ENCODE results near the gene KLHL29.

The KLHL29 gene

GRCh38 chr2:23661276-23662050 lies 276.5 kb downstream of the KLHL29 start:
- no peaks in the 10 kb centered on the region for H3K4me1 ChIP-seq (ENCODE audit: control insufficient read depth in 1 of 2, insufficient read depth in 2 of 2, low read length in 2 of 2)
- H3K4me3 ChIP-seq (ENCODE audit: low read depth in 1 of 2, low read length in 2 of 2), result no peak overlapping the region
- no peaks in the 10 kb centered on the region for H3K9me3 ChIP-seq (ENCODE audit: control insufficient read depth in 1 of 2, low read length in 2 of 2)
- no peaks in the 10 kb centered on the region for H3K36me3 ChIP-seq (ENCODE audit: control insufficient read depth in 1 of 2, insufficient read depth in 2 of 2, low read length in 2 of 2)
- no peak overlapping the region for H3K27ac ChIP-seq (ENCODE audit: low read length)
- H3K27me3 ChIP-seq (ENCODE audit: low read depth, low read length), result no peaks in the 10 kb centered on the region

- Histone ChIP-seq H3K27ac (ENCODE audit: low read length) (no peak overlapping the region), H3K9me3 (ENCODE audit: control insufficient read depth in 1 of 2, low read length in 2 of 2) (no peaks in the 10 kb centered on the region), H3K27me3 (ENCODE audit: low read depth, low read length) (no peaks in the 10 kb centered on the region), H3K36me3 (ENCODE audit: control insufficient read depth in 1 of 2, insufficient read depth in 2 of 2, low read length in 2 of 2) (no peaks in the 10 kb centered on the region), H3K4me3 (ENCODE audit: low read depth in 1 of 2, low read length in 2 of 2) (no peak overlapping the region), H3K4me1 (ENCODE audit: control insufficient read depth in 1 of 2, insufficient read depth in 2 of 2, low read length in 2 of 2) (no peaks in the 10 kb centered on the region)
These were observed 277.5 kb downstream of the KLHL29 start for GRCh38 chr2:23662466-23662865.

GRCh38 chr2:23662941-23663920 lies 278.3 kb downstream of the KLHL29 start:
- no peaks in the 10 kb centered on the region for H3K27me3 ChIP-seq (ENCODE audit: low read depth, low read length)
- no peaks in the 10 kb centered on the region for H3K4me1 ChIP-seq (ENCODE audit: control insufficient read depth in 1 of 2, insufficient read depth in 2 of 2, low read length in 2 of 2)
- no peak overlapping the region for H3K27ac ChIP-seq (ENCODE audit: low read length)
- peak overlapping the region; percentile 42 to 43 for H3K4me3 ChIP-seq (ENCODE audit: low read depth in 1 of 2, low read length in 2 of 2)
- H3K36me3 ChIP-seq (ENCODE audit: control insufficient read depth in 1 of 2, insufficient read depth in 2 of 2, low read length in 2 of 2), result no peaks in the 10 kb centered on the region
- H3K9me3 ChIP-seq (ENCODE audit: control insufficient read depth in 1 of 2, low read length in 2 of 2), result no peaks in the 10 kb centered on the region

GRCh38 chr2:23664066-23664788 lies 279.2 kb downstream of the KLHL29 start:
- Histone ChIP-seq H3K9me3 (ENCODE audit: control insufficient read depth in 1 of 2, low read length in 2 of 2) (no peaks in the 10 kb centered on the region), H3K4me1 (ENCODE audit: control insufficient read depth in 1 of 2, insufficient read depth in 2 of 2, low read length in 2 of 2) (peaks cover 0 to 7% of the 10 kb centered on the region in 2 donors), H3K27ac (ENCODE audit: low read length) (no peak overlapping the region), H3K36me3 (ENCODE audit: control insufficient read depth in 1 of 2, insufficient read depth in 2 of 2, low read length in 2 of 2) (no peaks in the 10 kb centered on the region), H3K27me3 (ENCODE audit: low read depth, low read length) (no peaks in the 10 kb centered on the region), H3K4me3 (ENCODE audit: low read depth in 1 of 2, low read length in 2 of 2) (no peak overlapping the region)

- no peaks in the 10 kb centered on the region for H3K27me3 ChIP-seq (ENCODE audit: low read depth, low read length)
- no peaks in the 10 kb centered on the region for H3K36me3 ChIP-seq (ENCODE audit: control insufficient read depth in 1 of 2, insufficient read depth in 2 of 2, low read length in 2 of 2)
- H3K27ac ChIP-seq (ENCODE audit: low read length), result no peak overlapping the region
- no peak overlapping the region for H3K4me3 ChIP-seq (ENCODE audit: low read depth in 1 of 2, low read length in 2 of 2)
- H3K9me3 ChIP-seq (ENCODE audit: control insufficient read depth in 1 of 2, low read length in 2 of 2), result no peaks in the 10 kb centered on the region
- peaks cover 0 to 20% of the 10 kb centered on the region in 2 donors for H3K4me1 ChIP-seq (ENCODE audit: control insufficient read depth in 1 of 2, insufficient read depth in 2 of 2, low read length in 2 of 2)
These were observed 281.4 kb downstream of the KLHL29 start for GRCh38 chr2:23666241-23666979.

- no peaks in the 10 kb centered on the region for H3K36me3 ChIP-seq (ENCODE audit: control insufficient read depth in 1 of 2, insufficient read depth in 2 of 2, low read length in 2 of 2)
- H3K9me3 ChIP-seq (ENCODE audit: control insufficient read depth in 1 of 2, low read length in 2 of 2), result no peaks in the 10 kb centered on the region
- no peaks in the 10 kb centered on the region for H3K27me3 ChIP-seq (ENCODE audit: low read depth, low read length)
- H3K4me1 ChIP-seq (ENCODE audit: control insufficient read depth in 1 of 2, insufficient read depth in 2 of 2, low read length in 2 of 2), result peaks cover 0 to 20% of the 10 kb centered on the region in 2 donors
- no peak overlapping the region for H3K4me3 ChIP-seq (ENCODE audit: low read depth in 1 of 2, low read length in 2 of 2)
- H3K27ac ChIP-seq (ENCODE audit: low read length), result no peak overlapping the region
These were observed 282.0 kb downstream of the KLHL29 start for GRCh38 chr2:23666980-23667357.

- H3K36me3 ChIP-seq (ENCODE audit: control insufficient read depth in 1 of 2, insufficient read depth in 2 of 2, low read length in 2 of 2), result no peaks in the 10 kb centered on the region
- no peak overlapping the region for H3K27ac ChIP-seq (ENCODE audit: low read length)
- H3K9me3 ChIP-seq (ENCODE audit: control insufficient read depth in 1 of 2, low read length in 2 of 2), result no peaks in the 10 kb centered on the region
- H3K4me3 ChIP-seq (ENCODE audit: low read depth in 1 of 2, low read length in 2 of 2), result no peak overlapping the region
- peaks cover 0 to 20% of the 10 kb centered on the region in 2 donors for H3K4me1 ChIP-seq (ENCODE audit: control insufficient read depth in 1 of 2, insufficient read depth in 2 of 2, low read length in 2 of 2)
- H3K27me3 ChIP-seq (ENCODE audit: low read depth, low read length), result no peaks in the 10 kb centered on the region
These were observed 283.9 kb downstream of the KLHL29 start for GRCh38 chr2:23668756-23669304.

DNA sequence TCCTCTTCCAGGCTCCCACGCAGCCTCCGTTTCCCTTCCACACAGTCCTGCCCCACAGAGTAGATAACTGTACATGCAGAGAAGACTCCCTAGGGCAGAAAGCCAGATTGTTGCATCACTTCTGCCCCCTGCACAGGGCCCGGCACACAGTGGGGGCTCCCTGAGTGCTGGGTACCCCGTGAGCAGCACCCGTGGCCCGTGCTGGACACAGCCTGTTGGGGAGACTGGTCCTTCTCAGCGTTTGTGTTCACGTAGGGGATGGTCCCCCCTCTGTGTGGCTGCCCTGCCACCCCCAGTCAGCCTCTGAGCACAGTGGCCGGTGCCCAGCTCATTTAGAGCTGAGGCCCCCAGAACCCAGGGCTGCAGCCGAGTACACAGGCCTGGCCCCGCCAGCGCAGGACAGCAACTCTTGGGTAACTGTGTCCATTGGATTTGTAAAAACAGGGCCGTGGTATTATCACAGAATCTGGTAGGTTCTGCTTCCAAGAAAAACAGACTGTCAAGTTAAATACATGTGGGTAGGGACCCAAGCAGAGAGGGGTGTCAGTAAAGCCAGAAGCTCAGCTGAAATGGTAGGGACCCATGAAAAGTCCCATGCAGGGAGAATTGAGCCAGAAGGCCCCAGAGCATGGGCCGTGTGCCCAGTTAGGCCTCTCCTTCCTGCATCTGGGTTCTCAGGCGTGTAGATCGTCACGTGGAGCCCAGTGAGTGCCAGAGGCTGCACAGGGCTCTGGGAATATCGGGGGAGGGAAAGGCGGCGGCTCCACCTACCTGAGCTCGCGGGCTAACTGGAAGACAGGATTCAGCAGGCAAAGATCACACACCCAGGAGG lies 284.6 kb downstream of the KLHL29 start:
- Histone ChIP-seq H3K27ac (ENCODE audit: low read length) (peak overlapping the region; percentile 14), H3K4me3 (ENCODE audit: low read depth in 1 of 2, low read length in 2 of 2) (no peak overlapping the region)

DNA sequence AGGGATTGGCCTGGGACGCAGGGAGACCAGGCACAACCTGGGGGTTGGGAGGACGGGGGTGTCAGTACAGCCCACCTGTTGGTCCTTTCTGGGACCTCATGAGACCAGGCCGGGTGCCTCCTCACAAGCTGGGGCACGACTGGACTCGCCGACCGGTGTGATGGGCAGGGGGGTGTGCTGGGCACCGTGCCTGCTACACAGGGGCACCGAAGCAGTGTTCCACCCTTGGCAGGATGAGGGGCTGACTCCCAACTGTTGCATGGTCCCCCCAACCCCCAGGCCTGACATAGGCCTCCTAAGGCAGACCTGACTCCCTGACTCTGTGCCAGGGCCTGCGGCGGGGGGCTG lies 285.2 kb downstream of the KLHL29 start:
- H3K9me3 ChIP-seq (ENCODE audit: control insufficient read depth in 1 of 2, low read length in 2 of 2), result no peaks in the 10 kb centered on the region
- peaks cover 0 to 20% of the 10 kb centered on the region in 2 donors for H3K4me1 ChIP-seq (ENCODE audit: control insufficient read depth in 1 of 2, insufficient read depth in 2 of 2, low read length in 2 of 2)
- no peaks in the 10 kb centered on the region for H3K36me3 ChIP-seq (ENCODE audit: control insufficient read depth in 1 of 2, insufficient read depth in 2 of 2, low read length in 2 of 2)
- H3K27ac ChIP-seq (ENCODE audit: low read length), result no peak overlapping the region
- no peak overlapping the region for H3K4me3 ChIP-seq (ENCODE audit: low read depth in 1 of 2, low read length in 2 of 2)
- no peaks in the 10 kb centered on the region for H3K27me3 ChIP-seq (ENCODE audit: low read depth, low read length)

More for the DNA sequence above, 284.6 kb downstream of the KLHL29 start:
- Histone ChIP-seq H3K27me3 (ENCODE audit: low read depth, low read length) (no peaks in the 10 kb centered on the region), H3K4me1 (ENCODE audit: control insufficient read depth in 1 of 2, insufficient read depth in 2 of 2, low read length in 2 of 2) (peaks cover 0 to 20% of the 10 kb centered on the region in 2 donors), H3K36me3 (ENCODE audit: control insufficient read depth in 1 of 2, insufficient read depth in 2 of 2, low read length in 2 of 2) (no peaks in the 10 kb centered on the region), H3K9me3 (ENCODE audit: control insufficient read depth in 1 of 2, low read length in 2 of 2) (no peaks in the 10 kb centered on the region)

DNA sequence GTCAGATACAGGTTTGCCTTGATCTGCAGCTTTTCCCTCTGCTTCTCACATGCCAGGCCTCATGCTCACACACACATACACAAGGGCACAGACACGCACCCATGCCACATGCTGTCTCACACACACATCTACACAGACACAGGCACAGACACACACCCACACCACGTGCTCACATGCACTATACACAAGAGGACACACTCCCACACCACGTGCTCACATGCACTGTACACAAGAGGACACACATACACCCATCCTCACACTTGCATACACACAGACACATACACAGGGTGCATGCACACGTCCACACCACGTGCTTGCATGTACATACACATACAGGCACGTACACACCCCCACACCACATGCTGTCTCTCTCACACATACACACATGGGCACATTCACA lies 288.1 kb downstream of the KLHL29 start:
- no peak overlapping the region for H3K4me3 ChIP-seq (ENCODE audit: low read depth in 1 of 2, low read length in 2 of 2)
- no peaks in the 10 kb centered on the region for H3K9me3 ChIP-seq (ENCODE audit: control insufficient read depth in 1 of 2, low read length in 2 of 2)
- no peaks in the 10 kb centered on the region for H3K27me3 ChIP-seq (ENCODE audit: low read depth, low read length)
- H3K27ac ChIP-seq (ENCODE audit: low read length), result no peak overlapping the region
- H3K36me3 ChIP-seq (ENCODE audit: control insufficient read depth in 1 of 2, insufficient read depth in 2 of 2, low read length in 2 of 2), result no peaks in the 10 kb centered on the region
- peaks cover 0 to 20% of the 10 kb centered on the region in 2 donors for H3K4me1 ChIP-seq (ENCODE audit: control insufficient read depth in 1 of 2, insufficient read depth in 2 of 2, low read length in 2 of 2)
